ENCODE measurements around the gene NCOR2. TPM values are rescaled to one million over a fixed set of nuclear protein-coding genes. Genes with fewer than 3 reads are reported as not detected.
A peak's percentile ranks its signal among the peaks of the same experiment; 100 is the strongest.

NCOR2 gene
- total RNA-seq, 2 donors from 2014 or later: 125 to 142 TPM

- Mint-ChIP-seq H3K27me3 (ENCODE audit: low read depth) (no peaks in the 10 kb centered on the region), H3K4me1 (ENCODE audit: low read depth) (peaks cover 64% of the 10 kb centered on the region), H3K9me3 (no peaks in the 10 kb centered on the region), H3K4me3 (peak overlapping the region; percentile 62 to 73), H3K27ac (no peak overlapping the region), H3K36me3 (ENCODE audit: insufficient read depth in 2 of 2) (no peaks in the 10 kb centered on the region)
- DNase-seq (peak; percentile 78 to 85), ATAC-seq (replicated peaks in 1 of 2) (peak; percentile 90)
Observed at GRCh38 chr12:124545508-124546418, 21.6 kb downstream of the NCOR2 start.

GRCh38 chr12:124544983-124545382, 22.4 kb downstream of the NCOR2 start:
- Mint-ChIP-seq H3K36me3 (ENCODE audit: insufficient read depth in 2 of 2) (no peaks in the 10 kb centered on the region), H3K27me3 (ENCODE audit: low read depth) (no peaks in the 10 kb centered on the region), H3K27ac (no peak overlapping the region), H3K4me1 (ENCODE audit: low read depth) (peaks cover 60% of the 10 kb centered on the region), H3K9me3 (no peaks in the 10 kb centered on the region), H3K4me3 (peak overlapping the region; percentile 62 to 73)
- DNase-seq (no peak), ATAC-seq (replicated peaks in 1 of 2) (no peak)

- DNase-seq (no peak), ATAC-seq (replicated peaks in 1 of 2) (no peak)
- Mint-ChIP-seq H3K27me3 (ENCODE audit: low read depth) (no peaks in the 10 kb centered on the region), H3K9me3 (no peaks in the 10 kb centered on the region), H3K36me3 (ENCODE audit: insufficient read depth in 2 of 2) (no peaks in the 10 kb centered on the region), H3K4me1 (ENCODE audit: low read depth) (peaks cover 60% of the 10 kb centered on the region), H3K27ac (no peak overlapping the region), H3K4me3 (no peak overlapping the region)
Observed at GRCh38 chr12:124544311-124544970, 23.0 kb downstream of the NCOR2 start.

GRCh38 chr12:124543590-124544310, 23.7 kb downstream of the NCOR2 start:
- Mint-ChIP-seq H3K36me3 (ENCODE audit: insufficient read depth in 2 of 2) (no peaks in the 10 kb centered on the region), H3K27me3 (ENCODE audit: low read depth) (no peaks in the 10 kb centered on the region), H3K9me3 (no peaks in the 10 kb centered on the region), H3K27ac (no peak overlapping the region), H3K4me3 (no peak overlapping the region), H3K4me1 (ENCODE audit: low read depth) (peaks cover 55% of the 10 kb centered on the region)
- ATAC-seq (replicated peaks in 1 of 2) (no peak), DNase-seq (no peak)

GRCh38 chr12:124543052-124543589, 24.3 kb downstream of the NCOR2 start:
- no peak overlapping the region for H3K27ac Mint-ChIP-seq
- H3K27me3 Mint-ChIP-seq (ENCODE audit: low read depth): no peaks in the 10 kb centered on the region
- H3K9me3 Mint-ChIP-seq: no peaks in the 10 kb centered on the region
- H3K36me3 Mint-ChIP-seq (ENCODE audit: insufficient read depth in 2 of 2): no peaks in the 10 kb centered on the region
- H3K4me1 Mint-ChIP-seq (ENCODE audit: low read depth): peaks cover 54% of the 10 kb centered on the region
- DNase-seq (no peak), ATAC-seq (replicated peaks in 1 of 2) (no peak)
- H3K4me3 Mint-ChIP-seq: no peak overlapping the region

GRCh38 chr12:124542021-124542949, 25.1 kb downstream of the NCOR2 start:
- Mint-ChIP-seq H3K4me1 (ENCODE audit: low read depth) (peaks cover 46% of the 10 kb centered on the region), H3K36me3 (ENCODE audit: insufficient read depth in 2 of 2) (no peaks in the 10 kb centered on the region), H3K9me3 (no peaks in the 10 kb centered on the region), H3K27ac (no peak overlapping the region), H3K4me3 (no peak overlapping the region), H3K27me3 (ENCODE audit: low read depth) (no peaks in the 10 kb centered on the region)
- ATAC-seq (replicated peaks in 1 of 2): no peak
- no peak for DNase-seq

- no peak for ATAC-seq (replicated peaks in 1 of 2)
- Mint-ChIP-seq H3K27ac (no peak overlapping the region), H3K4me3 (no peak overlapping the region), H3K4me1 (ENCODE audit: low read depth) (peaks cover 43% of the 10 kb centered on the region), H3K36me3 (ENCODE audit: insufficient read depth in 2 of 2) (no peaks in the 10 kb centered on the region), H3K27me3 (ENCODE audit: low read depth) (no peaks in the 10 kb centered on the region), H3K9me3 (no peaks in the 10 kb centered on the region)
- DNase-seq: no peak
Observed at GRCh38 chr12:124541322-124541721, 26.1 kb downstream of the NCOR2 start.

- no peak for DNase-seq
- Mint-ChIP-seq H3K4me3 (peak overlapping the region in 1 of 2 donors; percentile 22), H3K4me1 (ENCODE audit: low read depth) (peaks cover 27% of the 10 kb centered on the region), H3K27ac (no peak overlapping the region), H3K36me3 (ENCODE audit: insufficient read depth in 2 of 2) (no peaks in the 10 kb centered on the region), H3K27me3 (ENCODE audit: low read depth) (no peaks in the 10 kb centered on the region), H3K9me3 (no peaks in the 10 kb centered on the region)
- ATAC-seq (replicated peaks in 1 of 2): no peak
Observed at GRCh38 chr12:124539084-124540041, 28.0 kb downstream of the NCOR2 start.

- no peaks in the 10 kb centered on the region for H3K9me3 Mint-ChIP-seq
- no peak overlapping the region for H3K4me3 Mint-ChIP-seq
- H3K4me1 Mint-ChIP-seq (ENCODE audit: low read depth): peaks cover 33% of the 10 kb centered on the region
- H3K27ac Mint-ChIP-seq: no peak overlapping the region
- H3K27me3 Mint-ChIP-seq (ENCODE audit: low read depth): no peaks in the 10 kb centered on the region
- DNase-seq (no peak), ATAC-seq (replicated peaks in 1 of 2) (peak; percentile 9 to 15)
- H3K36me3 Mint-ChIP-seq (ENCODE audit: insufficient read depth in 2 of 2): peaks cover 0 to 1% of the 10 kb centered on the region in 2 donors
Observed at GRCh38 chr12:124538194-124539082, 29.0 kb downstream of the NCOR2 start.

GRCh38 chr12:124537525-124538193, 29.8 kb downstream of the NCOR2 start:
- H3K27me3 Mint-ChIP-seq (ENCODE audit: low read depth): no peaks in the 10 kb centered on the region
- no peaks in the 10 kb centered on the region for H3K9me3 Mint-ChIP-seq
- H3K36me3 Mint-ChIP-seq (ENCODE audit: insufficient read depth in 2 of 2): peaks cover 1% of the 10 kb centered on the region in 2 donors
- no peak overlapping the region for H3K27ac Mint-ChIP-seq
- DNase-seq (no peak), ATAC-seq (replicated peaks in 1 of 2) (no peak)
- H3K4me1 Mint-ChIP-seq (ENCODE audit: low read depth): peaks cover 34% of the 10 kb centered on the region
- no peak overlapping the region for H3K4me3 Mint-ChIP-seq

Measured in activated T-cell treated with anti-CD3 and anti-CD28 coated beads, Interleukin-2, amount 50 U/mL, for 72 hours (primary cell).